AG09309 (cell line): ENCODE data around the gene HMGCS2.

ENCODE experiments used
- DNase-seq: peaks from one replicate; pipeline ENCODE4 v3.0.0-alpha.2; 2010; ENCODE audit warnings: low read depth
- H3K4me3 ChIP-seq: 2 replicates; pipeline ENCODE4 v1.5.1; 2011; ENCODE audit warnings: mild to moderate bottlenecking, low read depth, low read length, moderate library complexity; ENCODE audit not compliant: control insufficient read depth
- CTCF ChIP-seq: IDR thresholded peaks from 2 replicates; pipeline ENCODE4 v1.5.1; 2011; ENCODE audit warnings: mild to moderate bottlenecking, low read depth, low read length, inconsistent platforms; ENCODE audit not compliant: insufficient read depth, control insufficient read depth; ENCODE audit errors: missing control alignments

Gene HMGCS2

GRCh38 chr1:119774746-119775490 lies 6.2 kb upstream of the HMGCS2 start:
- H3K4me3 ChIP-seq: no peak overlapping the region
- TF ChIP-seq CTCF: no peak
- no peak for DNase-seq

GRCh38 chr1:119773711-119774241 lies 5.1 kb upstream of the HMGCS2 start:
- TF ChIP-seq CTCF: no peak
- no peak overlapping the region for H3K4me3 ChIP-seq
- peak; percentile 29 for DNase-seq

GRCh38 chr1:119772298-119772697 lies 3.6 kb upstream of the HMGCS2 start:
- no peak for DNase-seq
- TF ChIP-seq CTCF: no peak
- H3K4me3 ChIP-seq: no peak overlapping the region

GRCh38 chr1:119771770-119772169 lies 3.1 kb upstream of the HMGCS2 start:
- no peak overlapping the region for H3K4me3 ChIP-seq
- no peak for TF ChIP-seq CTCF
- DNase-seq: no peak

GRCh38 chr1:119771016-119771415 lies 2.3 kb upstream of the HMGCS2 start:
- no peak for DNase-seq
- no peak overlapping the region for H3K4me3 ChIP-seq

GRCh38 chr1:119767486-119767885 lies 1.2 kb downstream of the HMGCS2 start:
- no peak for DNase-seq
- H3K4me3 ChIP-seq: no peak overlapping the region
- no peak for TF ChIP-seq CTCF

More at GRCh38 chr1:119771016-119771415, 2.3 kb upstream of the HMGCS2 start:
- TF ChIP-seq CTCF: no peak
